Peyer's patch (tissue), 4 donors: ENCODE measurements around the gene CERT1. TPM values are rescaled to one million over a fixed set of nuclear protein-coding genes. Genes with fewer than 3 reads are reported as not detected.
"Not testable (repeated sequence)": the region's sequence is repeated elsewhere in the genome, so short reads cannot be mapped to it uniquely, and the experiment has no call there.

ENCODE experiments used
- DNase-seq, 3 donors: peaks; one replicate each; pipeline ENCODE4 v3.0.0-alpha.2; 2017 to 2019
- H3K27ac ChIP-seq, 4 donors: fragments of 200-600 bp; sonication (generic); one replicate each; pipeline ENCODE4 v1.5.1; 2016 to 2019
- H3K27me3 ChIP-seq, 2 donors: fragments of 200-600 bp; sonication (generic); one replicate each; pipeline ENCODE4 v1.5.1; 2019
- H3K36me3 ChIP-seq, 3 donors: fragments of 200-600 bp; sonication (generic); one replicate each; pipeline ENCODE4 v1.5.1; 2016 to 2019
- H3K4me1 ChIP-seq, 4 donors: fragments of 200-600 bp; sonication (generic); one replicate each; pipeline ENCODE4 v1.5.1; 2016 to 2019
- H3K4me3 ChIP-seq, 4 donors: fragments of 200-600 bp; sonication (generic); 1 replicate in 3 of 4; 2 replicates in 1 of 4; pipeline ENCODE4 v1.5.1; 2016 to 2019; ENCODE audit warnings: mild to moderate bottlenecking in 1 of 4
- H3K9me3 ChIP-seq, 4 donors: fragments of 200-600 bp; sonication (generic); one replicate each; pipeline ENCODE4 v1.5.1; 2016 to 2019; ENCODE audit warnings: mild to moderate bottlenecking in 1 of 4
- CTCF ChIP-seq, 6 experiments: fragments of 450-650 bp in 4 of 6; fragments of 200-600 bp in 2 of 6; sonication (generic) in 1 of 6; IDR thresholded peaks; one replicate each; pipeline ENCODE4 v1.5.1; 2017 to 2019; ENCODE audit warnings: antibody characterized with exemption in 6 of 6, mild to moderate bottlenecking in 3 of 6, moderate library complexity in 1 of 6
- POLR2A ChIP-seq, 2 donors: fragments of 450-650 bp; IDR thresholded peaks; one replicate each; pipeline ENCODE4 v1.5.1; 2017; ENCODE audit warnings: antibody characterized with exemption in 2 of 2, mild to moderate bottlenecking in 2 of 2, moderate library complexity in 2 of 2
- total RNA-seq, 4 donors: library from RNA; depleted of rRNA; stranded (reverse); fragments of >200 nt; gene quantifications; one replicate each; pipeline ENCODE4 v1.1.0, GENCODE V29; 2016

The CERT1 gene
- total RNA-seq, 4 donors from 2014 or later, result 32.2 to 52.0 (median 39.6) TPM

GRCh38 chr5:75338408-75338807, 173.0 kb downstream of the CERT1 start:
- Histone ChIP-seq H3K9me3 (no peaks in the 10 kb centered on the region), H3K36me3 (peaks cover 0 to 6% (median 0%) of the 10 kb centered on the region in 3 donors), H3K27ac (no peak overlapping the region), H3K4me1 (peaks cover 0 to 35% (median 0%) of the 10 kb centered on the region in 4 donors), H3K4me3 (peak overlapping the region in 3 of 4 donors; percentile 75 to 99 (median 92)), H3K27me3 (no peaks in the 10 kb centered on the region)
- no peak for TF ChIP-seq POLR2A (IDR thresholded peaks at IDR 0.05)
- TF ChIP-seq CTCF (IDR thresholded peaks at IDR 0.05), result no peak
- no peak for DNase-seq

- H3K36me3 ChIP-seq, result no peaks in the 10 kb centered on the region
- TF ChIP-seq POLR2A (IDR thresholded peaks at IDR 0.05) (peak in 1 of 2 donors; percentile 1), CTCF (IDR thresholded peaks at IDR 0.05) (no peak)
- H3K9me3 ChIP-seq, result no peaks in the 10 kb centered on the region
- no peak for DNase-seq
- H3K4me1 ChIP-seq, result peaks cover 0 to 34% (median 0%) of the 10 kb centered on the region in 4 donors
- H3K27ac ChIP-seq, result peak overlapping the region; percentile 90 to 94 (median 93)
- no peaks in the 10 kb centered on the region for H3K27me3 ChIP-seq
- peak overlapping the region; percentile 75 to 99 (median 93) for H3K4me3 ChIP-seq
Measured at GRCh38 chr5:75337366-75338021, 173.9 kb downstream of the CERT1 start.

- H3K27me3 ChIP-seq, result no peaks in the 10 kb centered on the region
- TF ChIP-seq POLR2A (IDR thresholded peaks at IDR 0.05) (peak; percentile 58 to 88), CTCF (IDR thresholded peaks at IDR 0.05) (peak in 2 of 6 experiments; percentile 24 to 45)
- H3K27ac ChIP-seq, result peak within 1 kb of the TSS; percentile 90 to 94 (median 93)
- H3K36me3 ChIP-seq, result no peaks in the 10 kb centered on the region
- no peaks in the 10 kb centered on the region for H3K9me3 ChIP-seq
- DNase-seq, result peak; percentile 98 to 99 (median 99)
- H3K4me3 ChIP-seq, result peak within 1 kb of the TSS; percentile 75 to 99 (median 93)
- peaks cover 0 to 27% (median 0%) of the 10 kb centered on the region in 4 donors for H3K4me1 ChIP-seq
Measured at GRCh38 chr5:75336615-75337336, 174.7 kb downstream of the CERT1 start, which contains the start of gene HMGCR. Gene HMGCR, plus strand, starts transcription at chr5:75337220. Its CDS starts 5,386 bp downstream, at chr5:75342606.

- Histone ChIP-seq H3K27me3 (no peaks in the 10 kb centered on the region), H3K36me3 (no peaks in the 10 kb centered on the region), H3K4me1 (peaks cover 0 to 20% (median 0%) of the 10 kb centered on the region in 4 donors), H3K9me3 (no peaks in the 10 kb centered on the region), H3K27ac (peak overlapping the region; percentile 87 to 94 (median 92)), H3K4me3 (peak overlapping the region; percentile 75 to 99 (median 93))
- DNase-seq, result peak in 1 of 3 donors; percentile 64
- TF ChIP-seq CTCF (IDR thresholded peaks at IDR 0.05) (peak in 5 of 6 experiments; percentile 7 to 77 (median 75)), POLR2A (IDR thresholded peaks at IDR 0.05) (no peak)
Measured at GRCh38 chr5:75335952-75336614, 175.3 kb downstream of the CERT1 start.

GRCh38 chr5:75335486-75335885, 175.9 kb downstream of the CERT1 start:
- TF ChIP-seq POLR2A (IDR thresholded peaks at IDR 0.05) (no peak), CTCF (IDR thresholded peaks at IDR 0.05) (no peak)
- Histone ChIP-seq H3K4me3 (no peak overlapping the region), H3K4me1 (peaks cover 0 to 14% (median 0%) of the 10 kb centered on the region in 4 donors), H3K36me3 (no peaks in the 10 kb centered on the region), H3K27me3 (no peaks in the 10 kb centered on the region), H3K9me3 (no peaks in the 10 kb centered on the region), H3K27ac (no peak overlapping the region)
- DNase-seq, result no peak

- not testable (repeated sequence) for H3K36me3 ChIP-seq, DNase-seq, H3K9me3 ChIP-seq, H3K27ac ChIP-seq, H3K4me3 ChIP-seq, H3K27me3 ChIP-seq
- peaks cover 0 to 11% (median 0%) of the 10 kb centered on the region in 4 donors for H3K4me1 ChIP-seq
Measured at GRCh38 chr5:75334413-75334812, 177.0 kb downstream of the CERT1 start.

- DNase-seq, H3K27ac ChIP-seq, H3K36me3 ChIP-seq, H3K27me3 ChIP-seq, H3K9me3 ChIP-seq, H3K4me1 ChIP-seq, H3K4me3 ChIP-seq: not testable (repeated sequence)
Measured at GRCh38 chr5:75333759-75334158, 177.7 kb downstream of the CERT1 start.
